CD4-positive, alpha-beta memory T cell (primary cell): ENCODE data around the gene ALOX12. TPM values are rescaled to one million over a fixed set of nuclear protein-coding genes. Genes with fewer than 3 reads are reported as not detected.
"Not testable (repeated sequence)": the region's sequence is repeated elsewhere in the genome, so short reads cannot be mapped to it uniquely, and the experiment has no call there.

Source experiments
- CTCF ChIA-PET: fragments of 350-600 bp; sonication (Branson Sonifier 250); formaldehyde crosslinking; loops from one replicate; lab custom pipeline; 2021; ENCODE audit warnings: inconsistent platforms; ENCODE audit not compliant: partially characterized antibody; lab: Charles Lee
- POLR2A ChIA-PET: fragments of 350-600 bp; sonication (Branson Sonifier 250); formaldehyde crosslinking; loops from one replicate; lab custom pipeline; 2021; ENCODE audit not compliant: partially characterized antibody; lab: Charles Lee
- DNase-seq, 5 donors: peaks; one replicate each; pipeline versions ENCODE4 v3.0.0 to v3.0.0-alpha.2; 2020 to 2022; ENCODE audit warnings: mixed read lengths in 1 of 5
- H3K27ac ChIP-seq: one replicate; pipeline ENCODE4 v1.7.0; 2013; ENCODE audit warnings: low read depth, low read length
- H3K27me3 ChIP-seq: 2 replicates; pipeline ENCODE4 v1.7.0; 2013; ENCODE audit warnings: mild to moderate bottlenecking, low read length, moderate library complexity; ENCODE audit not compliant: insufficient read depth
- H3K36me3 ChIP-seq: 2 replicates; pipeline ENCODE4 v1.7.0; 2013; ENCODE audit warnings: mild to moderate bottlenecking, low read length, moderate library complexity; ENCODE audit not compliant: insufficient read depth
- H3K4me1 ChIP-seq: 2 replicates; pipeline ENCODE4 v1.7.0; 2013; ENCODE audit warnings: mild to moderate bottlenecking, low read length, moderate library complexity; ENCODE audit not compliant: insufficient read depth
- H3K4me3 ChIP-seq, 2 donors: one replicate each; pipeline ENCODE4 v1.7.0; 2013; ENCODE audit warnings: low read length in 2 of 2, mild to moderate bottlenecking in 1 of 2
- H3K9me3 ChIP-seq, 2 donors: one replicate each; pipeline ENCODE4 v1.7.0; 2013; ENCODE audit warnings: low read length in 2 of 2, control low read depth in 1 of 2; ENCODE audit not compliant: control insufficient read depth in 1 of 2
- H3K27ac Mint-ChIP-seq, 7 donors: one replicate each; pipeline ENCODE4 v1.8.0; 2020 to 2021; ENCODE audit warnings: mixed read lengths in 7 of 7, mild to moderate bottlenecking in 6 of 7, inconsistent platforms in 3 of 7, moderate library complexity in 3 of 7
- H3K27me3 Mint-ChIP-seq, 2 donors: one replicate each; pipeline ENCODE4 v1.8.0; 2020 to 2021; ENCODE audit warnings: mixed read lengths in 2 of 2
- H3K36me3 Mint-ChIP-seq, 2 donors: one replicate each; pipeline ENCODE4 v1.8.0; 2020 to 2021; ENCODE audit warnings: mixed read lengths in 2 of 2, inconsistent platforms in 1 of 2, mild to moderate bottlenecking in 1 of 2
- H3K4me1 Mint-ChIP-seq, 4 donors: one replicate each; pipeline ENCODE4 v1.8.0; 2020 to 2021; ENCODE audit warnings: mixed read lengths in 4 of 4, mild to moderate bottlenecking in 1 of 4
- H3K4me3 Mint-ChIP-seq, 8 donors: one replicate each; pipeline ENCODE4 v1.8.0; 2020 to 2021; ENCODE audit warnings: mixed read lengths in 8 of 8, mild to moderate bottlenecking in 7 of 8, moderate library complexity in 6 of 8, inconsistent platforms in 3 of 8
- H3K9me3 Mint-ChIP-seq, 8 donors: one replicate each; pipeline ENCODE4 v1.8.0; 2020 to 2021; ENCODE audit warnings: mixed read lengths in 8 of 8, mild to moderate bottlenecking in 5 of 8, inconsistent platforms in 3 of 8, moderate library complexity in 1 of 8
- intact Hi-C: fragments of 100-400 bp; cut with micrococcal nuclease; formaldehyde crosslinking; loops from one replicate; pipeline ENCODE4 v1.15.1; 2023
- polyA plus RNA-seq, 2 donors: library from polyadenylated mRNA; unstranded; fragments of 300-500 nt; fragmentation: Illumina TruSeq; gene quantifications; one replicate each; pipeline ENCODE4 v1.2.3, GENCODE V29; 2021
- total RNA-seq, 2 experiments: library from RNA; stranded (reverse); gene quantifications; one replicate each; pipeline ENCODE4 v1.2.3, GENCODE V29; 2021

The ALOX12 gene
- total and polyA plus RNA-seq, 4 experiments from 2014 or later: 0.19 TPM; not detected in 3

DNA sequence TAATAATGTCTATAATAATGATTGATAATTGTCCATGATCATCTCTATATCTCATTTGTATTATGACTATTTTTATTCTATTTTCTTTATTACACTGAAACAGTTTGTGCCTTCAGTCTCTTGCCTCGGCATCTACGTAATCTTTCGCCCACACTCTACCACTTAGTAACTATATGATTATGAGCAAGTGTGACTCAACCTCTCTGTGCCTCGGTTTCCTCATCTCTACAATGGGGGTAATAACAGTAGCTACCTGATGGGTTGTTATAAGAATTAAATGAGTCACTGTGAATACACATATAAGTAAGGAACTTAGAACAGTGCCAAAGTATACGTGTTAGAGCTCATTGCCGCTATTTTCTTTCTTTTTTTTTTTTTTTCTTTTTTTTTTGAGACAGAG lies 51.7 kb downstream of the ALOX12 start:
- peak overlapping the region; percentile 49 to 98 (median 94) for H3K27ac Mint-ChIP-seq

DNA sequence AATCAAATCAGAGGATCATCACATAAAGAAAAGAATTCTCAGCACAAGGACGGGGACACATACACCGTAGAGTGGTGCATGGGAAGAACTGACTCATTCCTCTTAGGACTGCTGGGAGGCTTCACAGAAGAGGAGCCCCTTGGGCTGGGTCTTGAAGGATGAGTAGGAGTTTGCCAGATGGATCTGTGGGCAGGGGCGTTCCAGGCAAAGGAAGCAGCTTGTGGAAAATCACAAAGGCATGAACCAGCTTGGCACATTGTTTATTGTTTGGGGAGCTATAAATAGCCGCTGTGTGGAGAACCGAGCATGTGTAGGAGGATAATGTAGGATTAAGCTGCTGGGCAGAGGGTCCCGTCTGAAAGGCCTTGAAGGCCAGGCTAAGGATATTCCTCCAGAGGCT lies 53.1 kb downstream of the ALOX12 start:
- no peaks in the 10 kb centered on the region for H3K9me3 ChIP-seq
- Mint-ChIP-seq H3K4me3 (no peak overlapping the region), H3K27ac (peak overlapping the region in 4 of 7 donors; percentile 11 to 70 (median 33)), H3K9me3 (peaks cover 0 to under 1% (median 0%) of the 10 kb centered on the region in 8 donors), H3K4me1 (peaks cover 12 to 34% (median 17%) of the 10 kb centered on the region in 4 donors), H3K36me3 (no peaks in the 10 kb centered on the region), H3K27me3 (peaks cover 0 to 2% of the 10 kb centered on the region in 2 donors)
- no peak overlapping the region for H3K27ac ChIP-seq
- H3K4me3 ChIP-seq: no peak overlapping the region
- no peak for DNase-seq
- H3K36me3 ChIP-seq: no peaks in the 10 kb centered on the region
- H3K4me1 ChIP-seq: peaks cover 25% of the 10 kb centered on the region
- ChIA-PET CTCF (interaction anchor here (1.2 to 15.5 kb wide), 3 partner anchors 89 to 247 kb away, joined by 6 to 430 read pairs (median 7); no protein-coding TSS in a partner anchor), POLR2A (interaction anchor here (1.2 kb wide), 1 partner anchor 84 kb away, joined by 6 read pairs; no protein-coding TSS in a partner anchor)
- H3K27me3 ChIP-seq: no peaks in the 10 kb centered on the region
- intact Hi-C loops: loop anchor here (5.0 kb wide), 4 partner anchors 203 to 638 kb away; partner anchors contain the start of genes CTDNEP1, ELP5, SLC2A4 and TP53

More for the DNA sequence above, 51.7 kb downstream of the ALOX12 start:
- no peak for DNase-seq
- Mint-ChIP-seq H3K36me3 (no peaks in the 10 kb centered on the region), H3K4me1 (peaks cover 13 to 44% (median 21%) of the 10 kb centered on the region in 4 donors), H3K4me3 (peak overlapping the region in 7 of 8 donors; percentile 68 to 94 (median 90)), H3K27me3 (peaks cover 0 to 2% of the 10 kb centered on the region in 2 donors), H3K9me3 (no peaks in the 10 kb centered on the region)
- Histone ChIP-seq H3K4me1 (peaks cover 39% of the 10 kb centered on the region), H3K9me3 (no peaks in the 10 kb centered on the region), H3K27me3 (no peaks in the 10 kb centered on the region), H3K4me3 (peak overlapping the region in 1 of 2 donors; percentile 67), H3K36me3 (no peaks in the 10 kb centered on the region), H3K27ac (no peak overlapping the region)
- ChIA-PET POLR2A (interaction anchor here (0.9 to 5.1 kb wide), 5 partner anchors 11 to 167 kb away, joined by 3 to 95 read pairs (median 10); partner anchors contain the start of genes RNASEK and SLC16A13), CTCF (interaction anchor here (0.6 to 15.5 kb wide), 5 partner anchors 41 to 1078 kb away, joined by 3 to 430 read pairs (median 3); partner anchors contain the start of genes ACADVL and DLG4)
- intact Hi-C loops: loop anchor here (2.0 to 5.0 kb wide), 6 partner anchors 167 to 640 kb away; partner anchors contain the start of genes CTDNEP1, ELP5, SLC2A4 and TP53

DNA sequence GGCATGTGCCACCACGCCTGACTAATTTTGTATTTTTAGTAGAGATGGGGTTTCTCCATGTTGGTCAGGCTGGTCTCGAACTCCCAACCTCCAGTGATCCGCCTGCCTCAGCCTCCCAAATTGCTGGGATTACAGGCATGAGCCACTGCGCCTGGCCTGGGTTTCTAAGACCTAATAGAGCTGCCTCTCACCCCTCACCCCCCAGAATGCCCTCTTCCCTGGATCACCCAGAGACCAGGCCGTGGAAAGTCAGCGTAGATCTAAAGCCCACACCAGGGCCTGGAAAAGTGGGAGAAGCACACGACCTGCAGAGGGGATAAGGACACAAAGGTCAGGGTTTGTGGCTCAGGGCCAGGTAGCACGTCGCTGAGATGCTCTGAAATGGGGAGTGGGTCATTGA lies 54.7 kb downstream of the ALOX12 start:
- H3K36me3 Mint-ChIP-seq, H3K4me3 Mint-ChIP-seq, H3K9me3 ChIP-seq, H3K27me3 Mint-ChIP-seq, H3K27me3 ChIP-seq, H3K27ac ChIP-seq, DNase-seq, POLR2A ChIA-PET, H3K9me3 Mint-ChIP-seq, intact Hi-C loops, H3K4me3 ChIP-seq, H3K36me3 ChIP-seq: not testable (repeated sequence)
- CTCF ChIA-PET: interaction anchor here (0.9 to 15.5 kb wide), 3 partner anchors 78 to 127 kb away, joined by 5 to 430 read pairs (median 7); no protein-coding TSS in a partner anchor
- peaks cover 20% of the 10 kb centered on the region for H3K4me1 ChIP-seq
- H3K4me1 Mint-ChIP-seq: peaks cover 12 to 26% (median 16%) of the 10 kb centered on the region in 4 donors
- peak overlapping the region in 1 of 7 donors; percentile 25 for H3K27ac Mint-ChIP-seq

DNA sequence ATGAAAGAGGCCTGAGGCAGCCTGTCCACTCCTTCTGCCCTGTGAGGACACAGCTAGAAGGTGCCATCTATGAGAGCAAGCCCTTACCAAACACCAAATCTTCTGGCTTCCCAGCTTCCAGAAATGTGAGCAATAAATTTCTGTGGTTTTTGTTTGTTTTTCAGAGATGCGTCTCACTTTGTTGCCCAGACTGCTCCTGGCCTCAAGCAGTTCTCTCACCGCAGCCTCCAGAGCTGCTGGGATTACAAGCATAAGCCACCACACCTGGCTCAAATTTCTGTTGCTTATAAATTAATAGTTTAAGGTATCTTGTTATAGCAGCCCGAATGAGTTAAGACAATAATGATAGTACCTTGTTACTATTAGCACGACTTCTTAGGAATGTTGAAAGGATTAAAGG lies 60.5 kb downstream of the ALOX12 start:
- no peak overlapping the region for H3K27ac ChIP-seq
- no peak overlapping the region for H3K4me3 ChIP-seq
- no peak overlapping the region for H3K27ac Mint-ChIP-seq
- no peaks in the 10 kb centered on the region for H3K9me3 ChIP-seq
- H3K36me3 ChIP-seq: no peaks in the 10 kb centered on the region
- no peaks in the 10 kb centered on the region for H3K4me1 ChIP-seq
- DNase-seq: no peak
- no peak overlapping the region for H3K4me3 Mint-ChIP-seq
- H3K9me3 Mint-ChIP-seq: peaks cover 0 to 2% (median 0%) of the 10 kb centered on the region in 8 donors
- H3K27me3 Mint-ChIP-seq: peaks cover 0 to 2% of the 10 kb centered on the region in 2 donors
- no peaks in the 10 kb centered on the region for H3K27me3 ChIP-seq
- intact Hi-C loops: no loop called here
- ChIA-PET CTCF (interaction anchor here (0.9 to 2.0 kb wide), 2 partner anchors 81 to 121 kb away, joined by 4 read pairs; no protein-coding TSS in a partner anchor), POLR2A (no interaction called here)
- H3K36me3 Mint-ChIP-seq: no peaks in the 10 kb centered on the region
- H3K4me1 Mint-ChIP-seq: peaks cover 1 to 5% (median 3%) of the 10 kb centered on the region in 4 donors

DNA sequence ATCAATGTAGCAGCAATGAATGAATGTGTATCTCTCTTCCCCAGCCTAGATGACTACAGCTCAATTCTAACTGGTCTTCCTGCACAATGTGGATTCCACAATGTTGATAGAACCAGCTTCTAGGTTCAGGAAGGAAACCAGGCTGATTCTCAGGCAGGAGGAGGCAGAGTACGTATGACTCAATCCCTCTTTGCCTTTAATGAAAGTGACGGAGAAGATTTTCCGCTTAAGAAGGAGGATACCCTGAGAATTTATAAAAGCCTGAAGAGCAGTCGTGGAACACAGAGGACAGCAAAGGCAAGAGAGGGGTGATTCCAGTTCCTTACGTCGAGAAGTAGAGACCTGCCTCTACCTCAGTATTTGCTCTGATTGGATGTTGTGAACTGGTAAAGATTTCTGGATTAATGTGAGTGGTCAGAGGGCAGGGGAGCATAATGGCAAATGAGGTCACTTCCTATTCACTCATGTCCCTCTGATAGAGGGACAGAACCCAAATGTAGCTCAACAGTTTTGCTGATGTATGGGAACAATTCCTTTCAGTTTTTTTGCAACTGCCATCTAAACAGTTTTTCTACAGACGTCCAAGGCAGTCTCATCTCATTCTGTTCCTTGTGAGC lies 63.1 kb downstream of the ALOX12 start:
- Mint-ChIP-seq H3K36me3 (no peaks in the 10 kb centered on the region), H3K4me3 (no peak overlapping the region), H3K27me3 (peaks cover 6 to 10% of the 10 kb centered on the region in 2 donors), H3K9me3 (peaks cover 0 to 2% (median 0%) of the 10 kb centered on the region in 8 donors), H3K4me1 (peaks cover 0 to 3% (median under 1%) of the 10 kb centered on the region in 4 donors), H3K27ac (no peak overlapping the region)
- ChIA-PET POLR2A (no interaction called here), CTCF (interaction anchor here (1.0 to 1.9 kb wide), 3 partner anchors 12 to 78 kb away, joined by 3 to 6 read pairs (median 5); no protein-coding TSS in a partner anchor)
- no peaks in the 10 kb centered on the region for H3K4me1 ChIP-seq
- no peak overlapping the region for H3K27ac ChIP-seq
- H3K9me3 ChIP-seq: no peaks in the 10 kb centered on the region
- no peak for DNase-seq
- no peaks in the 10 kb centered on the region for H3K36me3 ChIP-seq
- H3K4me3 ChIP-seq: no peak overlapping the region
- intact Hi-C loops: no loop called here
- no peaks in the 10 kb centered on the region for H3K27me3 ChIP-seq

Other genes starting within 250 kb of the ALOX12 start
- gene XAF1, start 240.0 kb upstream of the ALOX12 start, total RNA-seq: 10 to 100 TPM; 91.0 to 99.3 TPM
- 10 to 100 TPM in 1 of 2 donors, 1 to 10 TPM in 1; 8.0 to 44.0 TPM for gene XAF1, start 240.0 kb upstream of the ALOX12 start, polyA plus RNA-seq
- under 1 TPM; 0.20 to 0.25 TPM for gene FBXO39, start 219.8 kb upstream of the ALOX12 start, total RNA-seq
- under 1 TPM in 1 of 2 donors, not detected in 1; 0.14 TPM for gene FBXO39, start 219.8 kb upstream of the ALOX12 start, polyA plus RNA-seq
- gene TEKT1, start 164.3 kb upstream of the ALOX12 start, total RNA-seq: not detected
- gene TEKT1, start 164.3 kb upstream of the ALOX12 start, polyA plus RNA-seq: not detected
- gene RNASEK, start 16.6 kb downstream of the ALOX12 start, total RNA-seq: 100 to 1,000 TPM; 166 to 179 TPM
- gene RNASEK, start 16.6 kb downstream of the ALOX12 start, polyA plus RNA-seq: 100 to 1,000 TPM; 410 to 812 TPM
- not detected for gene BCL6B, start 27.0 kb downstream of the ALOX12 start, total RNA-seq
- not detected for gene BCL6B, start 27.0 kb downstream of the ALOX12 start, polyA plus RNA-seq
- gene SLC16A13, start 40.0 kb downstream of the ALOX12 start, total RNA-seq: 10 to 100 TPM; 13.1 to 13.7 TPM
- 1 to 10 TPM in 1 of 2 donors, under 1 TPM in 1; 0.93 to 1.8 TPM for gene SLC16A13, start 40.0 kb downstream of the ALOX12 start, polyA plus RNA-seq
- gene SLC16A11, start 48.0 kb downstream of the ALOX12 start, total RNA-seq: 1 to 10 TPM in 1 of 2 experiments, under 1 TPM in 1; 0.89 to 1.2 TPM
- under 1 TPM; 0.50 to 0.69 TPM for gene SLC16A11, start 48.0 kb downstream of the ALOX12 start, polyA plus RNA-seq
- 1 to 10 TPM; 1.4 TPM for gene CLEC10A, start 84.2 kb downstream of the ALOX12 start, total RNA-seq
- gene CLEC10A, start 84.2 kb downstream of the ALOX12 start, polyA plus RNA-seq: not detected
- gene ASGR2, start 118.8 kb downstream of the ALOX12 start, total RNA-seq: not detected
- not detected for gene ASGR2, start 118.8 kb downstream of the ALOX12 start, polyA plus RNA-seq
- not detected for gene ASGR1, start 183.3 kb downstream of the ALOX12 start, total RNA-seq
- not detected for gene ASGR1, start 183.3 kb downstream of the ALOX12 start, polyA plus RNA-seq
- gene DLG4, start 223.8 kb downstream of the ALOX12 start, total RNA-seq: 1 to 10 TPM; 7.2 to 7.6 TPM
- gene DLG4, start 223.8 kb downstream of the ALOX12 start, polyA plus RNA-seq: under 1 TPM; 0.44 to 0.50 TPM
- gene ACADVL, start 223.9 kb downstream of the ALOX12 start, total RNA-seq: 100 to 1,000 TPM; 340 to 342 TPM
- gene ACADVL, start 223.9 kb downstream of the ALOX12 start, polyA plus RNA-seq: 100 to 1,000 TPM; 110 to 118 TPM
- gene DVL2, start 238.5 kb downstream of the ALOX12 start, total RNA-seq: 10 to 100 TPM; 75.1 to 76.8 TPM
- 10 to 100 TPM; 22.0 to 23.7 TPM for gene DVL2, start 238.5 kb downstream of the ALOX12 start, polyA plus RNA-seq
- 10 to 100 TPM; 45.8 to 55.8 TPM for gene PHF23, start 243.4 kb downstream of the ALOX12 start, total RNA-seq
- 10 to 100 TPM; 11.4 to 29.8 TPM for gene PHF23, start 243.4 kb downstream of the ALOX12 start, polyA plus RNA-seq
- 100 to 1,000 TPM; 324 to 327 TPM for gene GABARAP, start 246.4 kb downstream of the ALOX12 start, total RNA-seq
- 100 to 1,000 TPM; 741 to 896 TPM for gene GABARAP, start 246.4 kb downstream of the ALOX12 start, polyA plus RNA-seq